GM10248 (cell line): ENCODE data around the gene OTUD7B.

ENCODE experiments used
- CTCF ChIA-PET: fragments of 300-600 bp; sonication (Branson Sonifier 250); formaldehyde crosslinking; extraction: SDS; loops from one replicate; lab custom pipeline; 2021; ENCODE audit warnings: antibody characterized with exemption; lab: Yijun Ruan, JAX
- POLR2A ChIA-PET: fragments of 350-650 bp; sonication (Branson Sonifier 250); formaldehyde crosslinking; extraction: SDS; loops from one replicate; lab custom pipeline; 2020; ENCODE audit warnings: antibody characterized with exemption; lab: Yijun Ruan, JAX
- DNase-seq: peaks from one replicate; pipeline ENCODE4 v3.0.0; 2012; ENCODE audit errors: extremely low spot score
- TF ChIP-seq, protein P1 (sequence below): IDR thresholded peaks from 2 replicates; pipeline ENCODE4 v1.5.1; 2012; ENCODE audit warnings: mild to moderate bottlenecking, low read depth; ENCODE audit errors: extremely low read depth, missing control alignments, control extremely low read depth

Gene OTUD7B

DNA sequence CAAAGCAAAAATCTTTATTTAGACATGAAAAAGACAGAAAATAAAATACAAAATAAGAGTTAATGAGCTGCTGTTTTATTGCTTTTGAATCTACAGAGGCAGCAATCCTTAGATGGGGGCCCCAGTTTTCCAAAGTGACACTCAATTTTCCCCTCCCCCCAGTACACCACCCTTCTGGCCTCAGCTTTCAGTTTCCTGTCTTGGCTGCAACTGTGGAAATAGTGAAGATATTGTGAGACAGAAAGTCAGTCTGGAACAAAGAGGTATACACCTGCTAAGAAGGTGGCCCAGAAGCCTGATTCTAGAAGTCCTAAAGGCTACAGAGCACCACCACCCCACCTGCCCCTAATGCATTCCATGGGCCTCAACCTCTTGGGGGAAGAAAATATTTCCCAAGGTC lies 72.8 kb downstream of the OTUD7B start:
- DNase-seq: no peak
- ChIA-PET POLR2A (interaction anchor here (1.0 kb wide), 2 partner anchors 50 to 51 kb away, joined by 3 read pairs; a partner anchor contains a TSS), CTCF (no interaction called here)
- TF ChIP-seq, protein P1, sequence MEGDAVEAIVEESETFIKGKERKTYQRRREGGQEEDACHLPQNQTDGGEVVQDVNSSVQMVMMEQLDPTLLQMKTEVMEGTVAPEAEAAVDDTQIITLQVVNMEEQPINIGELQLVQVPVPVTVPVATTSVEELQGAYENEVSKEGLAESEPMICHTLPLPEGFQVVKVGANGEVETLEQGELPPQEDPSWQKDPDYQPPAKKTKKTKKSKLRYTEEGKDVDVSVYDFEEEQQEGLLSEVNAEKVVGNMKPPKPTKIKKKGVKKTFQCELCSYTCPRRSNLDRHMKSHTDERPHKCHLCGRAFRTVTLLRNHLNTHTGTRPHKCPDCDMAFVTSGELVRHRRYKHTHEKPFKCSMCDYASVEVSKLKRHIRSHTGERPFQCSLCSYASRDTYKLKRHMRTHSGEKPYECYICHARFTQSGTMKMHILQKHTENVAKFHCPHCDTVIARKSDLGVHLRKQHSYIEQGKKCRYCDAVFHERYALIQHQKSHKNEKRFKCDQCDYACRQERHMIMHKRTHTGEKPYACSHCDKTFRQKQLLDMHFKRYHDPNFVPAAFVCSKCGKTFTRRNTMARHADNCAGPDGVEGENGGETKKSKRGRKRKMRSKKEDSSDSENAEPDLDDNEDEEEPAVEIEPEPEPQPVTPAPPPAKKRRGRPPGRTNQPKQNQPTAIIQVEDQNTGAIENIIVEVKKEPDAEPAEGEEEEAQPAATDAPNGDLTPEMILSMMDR: no peak

GRCh38 chr1:149936992-149937705 lies 73.4 kb downstream of the OTUD7B start:
- DNase-seq: no peak
- TF ChIP-seq, protein P1: no peak
- POLR2A ChIA-PET: interaction anchor here (1.0 kb wide), 2 partner anchors 49 to 50 kb away, joined by 3 read pairs; a partner anchor contains a TSS
- CTCF ChIA-PET: no interaction called here

GRCh38 chr1:149936170-149936991 lies 74.1 kb downstream of the OTUD7B start, which contains the start of gene MTMR11:
TSS of gene MTMR11 (minus strand) at chr1:149936879. CDS start at chr1:149936647, 232 bp downstream.
- CTCF ChIA-PET: interaction anchor here (0.8 to 1.1 kb wide), 2 partner anchors 26 to 229 kb away, joined by 3 read pairs; no protein-coding TSS in a partner anchor
- DNase-seq: no peak
- POLR2A ChIA-PET: no interaction called here
- TF ChIP-seq, protein P1: no peak

DNA sequence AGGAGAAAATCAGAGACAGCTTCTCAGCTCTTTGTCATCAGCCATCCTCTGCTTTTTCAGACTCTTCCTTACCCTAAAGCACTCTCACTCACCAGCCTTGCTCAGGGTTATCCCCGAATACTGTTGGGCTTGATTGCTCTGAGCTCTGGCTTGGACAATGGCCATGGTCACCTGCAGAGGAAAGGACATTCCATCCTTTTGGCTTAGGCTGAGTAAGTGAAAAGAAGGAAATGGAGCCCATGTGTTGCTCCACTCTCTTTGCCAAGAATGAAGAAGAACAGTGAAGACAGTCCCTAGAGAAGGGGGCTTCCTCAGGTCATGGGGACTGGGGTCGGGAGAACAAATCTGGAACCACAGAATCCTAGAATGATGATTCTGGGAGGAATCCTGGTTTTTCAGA lies 76.2 kb downstream of the OTUD7B start:
- ChIA-PET CTCF (interaction anchor here (0.7 to 2.7 kb wide), 3 partner anchors 12 to 27 kb away, joined by 3 to 16 read pairs (median 4); no protein-coding TSS in a partner anchor), POLR2A (interaction anchor here (2.6 kb wide), 1 partner anchor 48 kb away, joined by 7 read pairs; a partner anchor contains a TSS)
- no peak for DNase-seq
- TF ChIP-seq, protein P1: no peak

- CTCF ChIA-PET: interaction anchor here (1.3 to 2.7 kb wide), 3 partner anchors 11 to 28 kb away, joined by 3 to 16 read pairs (median 4); no protein-coding TSS in a partner anchor
- DNase-seq: no peak
- TF ChIP-seq, protein P1: no peak
- POLR2A ChIA-PET: interaction anchor here (2.6 kb wide), 1 partner anchor 47 kb away, joined by 7 read pairs; a partner anchor contains a TSS
Measured at GRCh38 chr1:149933208-149933607, 77.3 kb downstream of the OTUD7B start.

DNA sequence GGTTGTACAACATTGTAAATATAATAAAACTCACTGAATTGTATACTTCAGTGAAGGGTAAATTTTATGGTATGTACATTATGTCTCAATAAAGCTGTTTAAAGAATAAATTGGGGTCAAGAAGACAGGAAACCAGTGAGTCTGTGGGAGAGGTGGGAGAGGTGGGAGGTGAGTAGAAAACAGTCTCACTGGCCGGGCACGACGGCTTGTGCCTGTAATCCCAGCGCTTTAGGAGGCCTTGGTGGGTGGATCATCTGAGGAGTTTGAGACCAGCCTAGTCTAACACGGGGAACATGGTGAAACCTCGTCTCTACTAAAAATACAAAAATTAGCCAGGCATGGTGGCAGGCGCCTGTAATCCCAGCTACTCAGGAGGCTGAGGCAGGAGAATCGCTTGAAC lies 78.1 kb downstream of the OTUD7B start:
- POLR2A ChIA-PET: interaction anchor here (2.6 kb wide), 1 partner anchor 46 kb away, joined by 7 read pairs; a partner anchor contains a TSS
- TF ChIP-seq, protein P1: no peak
- CTCF ChIA-PET: interaction anchor here (1.6 to 2.7 kb wide), 2 partner anchors 15 to 29 kb away, joined by 3 to 16 read pairs; no protein-coding TSS in a partner anchor
- no peak for DNase-seq
